HG03342 (cell line): ENCODE data around the gene C1orf159.
"Not testable (repeated sequence)": the region's sequence is repeated elsewhere in the genome, so short reads cannot be mapped to it uniquely, and the experiment has no call there.

Source experiments
- ATAC-seq: cut with Tn5 transposase; IDR thresholded peaks from one replicate; pipeline ENCODE4 v1.9.1; 2021; ENCODE audit warnings: mild to moderate bottlenecking, moderate library complexity; ENCODE audit not compliant: unreplicated experiment

C1orf159 gene

GRCh38 chr1:1083416-1084371 lies 32.2 kb downstream of the C1orf159 start:
- ATAC-seq: no peak

- no peak for ATAC-seq
Measured at GRCh38 chr1:1082776-1083415, 33.0 kb downstream of the C1orf159 start.

- no peak for ATAC-seq
Measured at GRCh38 chr1:1082239-1082775, 33.6 kb downstream of the C1orf159 start.

GRCh38 chr1:1081311-1082238 lies 34.3 kb downstream of the C1orf159 start:
- no peak for ATAC-seq

- no peak for ATAC-seq
Measured at GRCh38 chr1:1080951-1081310, 35.0 kb downstream of the C1orf159 start.

- ATAC-seq: no peak
Measured at GRCh38 chr1:1080122-1080757, 35.6 kb downstream of the C1orf159 start.

GRCh38 chr1:1079408-1080121 lies 36.3 kb downstream of the C1orf159 start:
- ATAC-seq: no peak

GRCh38 chr1:1077396-1077795 lies 38.5 kb downstream of the C1orf159 start:
- not testable (repeated sequence) for ATAC-seq

- ATAC-seq: no peak
Measured at GRCh38 chr1:1075148-1075935, 40.5 kb downstream of the C1orf159 start.

GRCh38 chr1:1074631-1075147 lies 41.2 kb downstream of the C1orf159 start:
- ATAC-seq: no peak

GRCh38 chr1:1073743-1074587 lies 41.9 kb downstream of the C1orf159 start, which contains the start of gene RNF223:
Gene RNF223 (minus strand): TSS chr1:1074306. CDS start chr1:1072566, 1,740 bp downstream.
- no peak for ATAC-seq

GRCh38 chr1:1072849-1073742 lies 42.8 kb downstream of the C1orf159 start:
- ATAC-seq: no peak

GRCh38 chr1:1072299-1072848 lies 43.5 kb downstream of the C1orf159 start:
- no peak for ATAC-seq

GRCh38 chr1:1071486-1072298 lies 44.2 kb downstream of the C1orf159 start:
- no peak for ATAC-seq
